AG04450 (cell line): ENCODE measurements around the gene STMN1. TPM values are rescaled to one million over a fixed set of nuclear protein-coding genes. Genes with fewer than 3 reads are reported as not detected.

Experiments
- CTCF ChIA-PET: fragments of 300-600, 350-600 bp; formaldehyde crosslinking; extraction: SDS; loops from one replicate; lab custom pipeline; 2022; ENCODE audit warnings: antibody characterized with exemption, inconsistent platforms; lab: Charles Lee
- POLR2A ChIA-PET: fragments of 350-600 bp; formaldehyde crosslinking; extraction: SDS; loops from one replicate; lab custom pipeline; 2021; ENCODE audit warnings: antibody characterized with exemption, inconsistent platforms; lab: Yijun Ruan, JAX
- DNase-seq: peaks from one replicate; pipeline ENCODE4 v3.0.0-alpha.2; 2011; ENCODE audit warnings: low read depth, low spot score
- H3K27ac ChIP-seq: one replicate; pipeline ENCODE4 v1.5.1; 2012; ENCODE audit warnings: low read depth, low read length, control low read depth
- H3K27me3 ChIP-seq: one replicate; pipeline ENCODE4 v1.6.0; 2012; ENCODE audit warnings: low read length; ENCODE audit not compliant: control insufficient read depth, insufficient read depth
- H3K4me3 ChIP-seq: 2 replicates; pipeline ENCODE4 v1.5.1; 2011; ENCODE audit warnings: mild to moderate bottlenecking, low read depth, low read length, control low read depth
- H3K9me3 ChIP-seq: 2 replicates; pipeline ENCODE4 v1.5.1; 2012; ENCODE audit warnings: low read length; ENCODE audit not compliant: control insufficient read depth, insufficient read depth
- polyA plus RNA-seq: library from polyadenylated mRNA; depleted of rRNA; stranded (reverse); fragments of >200 nt; gene quantifications from 2 replicates; pipeline ENCODE4 v1.2.3, GENCODE V29; 2011
- TF ChIP-seq, protein P1 (sequence below): IDR thresholded peaks from 2 replicates; pipeline ENCODE4 v1.5.1; 2011; ENCODE audit warnings: low read depth, low read length, control low read depth, inconsistent platforms

Gene STMN1
- polyA plus RNA-seq, 1 experiment, result 176 TPM

DNA sequence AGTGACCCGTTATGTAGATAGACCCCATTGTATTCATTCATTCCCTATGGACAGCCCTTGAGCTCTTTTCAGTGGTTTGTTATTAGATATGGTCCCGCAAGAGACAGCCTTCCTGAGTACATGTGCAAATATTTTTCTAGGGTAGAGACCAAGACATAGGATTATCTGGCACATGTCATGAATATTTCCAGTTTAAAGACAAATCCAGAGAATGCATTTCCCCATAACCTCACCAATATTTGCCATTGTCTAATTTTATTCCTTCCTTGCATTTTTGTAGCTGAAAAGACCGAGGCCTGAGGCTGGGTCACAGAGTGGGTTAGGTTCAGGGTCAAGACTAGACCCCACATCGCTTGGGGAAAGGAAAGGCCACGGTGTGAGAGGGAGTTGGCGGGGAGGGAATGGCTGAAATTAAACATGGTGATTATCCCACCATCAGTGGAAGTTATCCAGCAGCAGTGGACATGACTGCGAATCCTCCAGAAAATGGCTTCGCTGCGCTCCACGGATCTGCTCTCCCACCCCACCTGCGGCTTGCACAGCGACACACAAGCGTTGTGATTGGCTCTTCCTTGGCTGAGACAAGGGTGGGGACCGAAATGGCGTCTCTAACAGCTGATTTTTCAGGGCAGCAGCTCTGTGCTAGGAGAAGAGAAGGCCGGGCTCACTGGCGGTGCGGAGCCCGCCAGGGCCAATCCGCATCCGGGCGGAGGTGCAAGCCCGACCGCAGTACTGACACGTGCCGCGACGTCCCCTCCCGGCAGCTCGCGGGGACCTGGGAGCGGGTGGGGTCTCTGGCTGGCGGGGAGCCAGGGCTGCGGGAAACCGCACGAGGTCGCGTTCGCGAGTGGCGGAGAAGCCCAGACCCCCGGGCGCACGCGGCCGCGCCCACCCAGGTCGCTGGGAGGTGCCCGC, 16.1 kb upstream of the STMN1 start:
- peaks cover 4% of the 10 kb centered on the region for H3K27me3 ChIP-seq
- TF ChIP-seq, protein P1, sequence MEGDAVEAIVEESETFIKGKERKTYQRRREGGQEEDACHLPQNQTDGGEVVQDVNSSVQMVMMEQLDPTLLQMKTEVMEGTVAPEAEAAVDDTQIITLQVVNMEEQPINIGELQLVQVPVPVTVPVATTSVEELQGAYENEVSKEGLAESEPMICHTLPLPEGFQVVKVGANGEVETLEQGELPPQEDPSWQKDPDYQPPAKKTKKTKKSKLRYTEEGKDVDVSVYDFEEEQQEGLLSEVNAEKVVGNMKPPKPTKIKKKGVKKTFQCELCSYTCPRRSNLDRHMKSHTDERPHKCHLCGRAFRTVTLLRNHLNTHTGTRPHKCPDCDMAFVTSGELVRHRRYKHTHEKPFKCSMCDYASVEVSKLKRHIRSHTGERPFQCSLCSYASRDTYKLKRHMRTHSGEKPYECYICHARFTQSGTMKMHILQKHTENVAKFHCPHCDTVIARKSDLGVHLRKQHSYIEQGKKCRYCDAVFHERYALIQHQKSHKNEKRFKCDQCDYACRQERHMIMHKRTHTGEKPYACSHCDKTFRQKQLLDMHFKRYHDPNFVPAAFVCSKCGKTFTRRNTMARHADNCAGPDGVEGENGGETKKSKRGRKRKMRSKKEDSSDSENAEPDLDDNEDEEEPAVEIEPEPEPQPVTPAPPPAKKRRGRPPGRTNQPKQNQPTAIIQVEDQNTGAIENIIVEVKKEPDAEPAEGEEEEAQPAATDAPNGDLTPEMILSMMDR, result no peak
- POLR2A ChIA-PET, result interaction anchor here (0.5 to 1.0 kb wide), 2 partner anchors 31 to 1246 kb away, joined by 3 to 12 read pairs; no protein-coding TSS in a partner anchor
- CTCF ChIA-PET, result interaction anchor here (1.4 kb wide), 1 partner anchor 27 kb away, joined by 10 read pairs; no protein-coding TSS in a partner anchor
- no peak overlapping the region for H3K27ac ChIP-seq
- no peak for DNase-seq
- H3K4me3 ChIP-seq, result peak overlapping the region; percentile 59
- no peaks in the 10 kb centered on the region; the same call in 1 of the 2 replicates for H3K9me3 ChIP-seq

DNA sequence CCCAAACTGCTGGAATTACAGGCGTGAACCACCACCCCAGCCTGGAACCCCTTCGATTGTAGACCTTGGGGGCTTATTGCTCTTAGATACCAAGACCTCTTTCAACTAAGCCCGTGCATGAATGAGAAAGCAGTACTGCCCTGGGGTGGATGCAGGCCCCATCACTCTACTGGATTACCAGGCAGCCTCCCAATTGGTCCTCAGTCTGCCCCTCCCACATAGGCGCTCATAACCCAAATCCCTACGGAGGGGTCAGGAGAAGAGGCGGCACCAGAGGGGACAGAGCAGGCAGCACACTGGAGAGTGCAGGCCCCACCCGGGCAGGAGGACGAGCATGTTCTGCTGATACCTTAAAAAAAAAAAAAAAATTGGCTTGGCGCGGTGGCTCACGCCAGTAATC, 12.4 kb upstream of the STMN1 start:
- H3K27ac ChIP-seq, result no peak overlapping the region
- H3K9me3 ChIP-seq, result no peaks in the 10 kb centered on the region; the same call in 1 of the 2 replicates
- H3K4me3 ChIP-seq, result no peak overlapping the region
- POLR2A ChIA-PET, result no interaction called here
- TF ChIP-seq, protein P1, result no peak
- DNase-seq, result no peak
- H3K27me3 ChIP-seq, result no peaks in the 10 kb centered on the region
- CTCF ChIA-PET, result no interaction called here

DNA sequence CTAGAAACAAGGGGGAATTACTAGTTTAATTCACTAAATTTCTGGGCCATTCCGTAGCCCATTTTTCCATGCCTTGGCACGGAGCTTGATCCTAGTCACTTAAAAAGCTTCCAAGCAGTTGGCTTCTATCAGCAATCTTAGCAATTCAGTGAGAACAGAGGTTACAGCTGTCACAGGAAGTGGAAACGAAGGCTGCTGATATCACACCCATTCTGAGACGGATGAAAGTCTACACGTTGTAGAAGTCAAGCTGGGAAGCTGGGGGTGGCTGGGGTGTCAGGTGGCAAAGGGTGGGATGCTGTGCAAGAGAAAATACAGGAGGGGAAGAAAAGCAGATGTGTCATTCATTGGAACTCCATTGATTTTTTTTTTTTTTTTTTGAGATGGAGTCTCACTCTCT, 11.8 kb upstream of the STMN1 start:
- H3K27ac ChIP-seq, result no peak overlapping the region
- DNase-seq, result no peak
- ChIA-PET CTCF (interaction anchor here (0.7 to 0.9 kb wide), 2 partner anchors 22 to 23 kb away, joined by 3 to 5 read pairs; no protein-coding TSS in a partner anchor), POLR2A (interaction anchor here (0.8 kb wide), 1 partner anchor 22 kb away, joined by 5 read pairs; no protein-coding TSS in a partner anchor)
- no peaks in the 10 kb centered on the region; the same call in 1 of the 2 replicates for H3K9me3 ChIP-seq
- no peak overlapping the region for H3K4me3 ChIP-seq
- TF ChIP-seq, protein P1, result no peak
- H3K27me3 ChIP-seq, result no peaks in the 10 kb centered on the region

DNA sequence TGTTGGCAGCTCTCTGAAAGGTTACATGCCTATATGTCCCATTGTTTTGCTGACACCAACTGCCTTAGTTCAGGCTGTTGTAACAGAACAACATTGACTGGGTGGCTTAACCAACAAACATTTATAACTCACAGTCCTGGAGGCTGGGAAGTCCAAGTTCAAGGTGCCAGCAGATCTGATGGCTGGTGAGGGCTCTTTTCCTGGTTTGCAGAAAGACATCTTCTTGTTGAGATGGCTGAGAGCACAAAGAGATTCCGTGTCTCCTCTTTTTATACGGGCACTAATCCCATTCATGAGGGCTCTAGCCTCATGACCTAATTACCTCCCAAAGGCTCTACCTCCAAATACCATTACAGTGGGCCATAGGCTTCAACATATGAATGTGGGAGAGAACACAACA, 10.2 kb upstream of the STMN1 start:
- POLR2A ChIA-PET, result no interaction called here
- TF ChIP-seq, protein P1, result no peak
- no peak overlapping the region for H3K4me3 ChIP-seq
- no peaks in the 10 kb centered on the region for H3K9me3 ChIP-seq
- H3K27ac ChIP-seq, result no peak overlapping the region
- H3K27me3 ChIP-seq, result no peaks in the 10 kb centered on the region
- CTCF ChIA-PET, result no interaction called here
- no peak for DNase-seq
